ENCODE data around the gene LSAMP.

The LSAMP gene

DNA sequence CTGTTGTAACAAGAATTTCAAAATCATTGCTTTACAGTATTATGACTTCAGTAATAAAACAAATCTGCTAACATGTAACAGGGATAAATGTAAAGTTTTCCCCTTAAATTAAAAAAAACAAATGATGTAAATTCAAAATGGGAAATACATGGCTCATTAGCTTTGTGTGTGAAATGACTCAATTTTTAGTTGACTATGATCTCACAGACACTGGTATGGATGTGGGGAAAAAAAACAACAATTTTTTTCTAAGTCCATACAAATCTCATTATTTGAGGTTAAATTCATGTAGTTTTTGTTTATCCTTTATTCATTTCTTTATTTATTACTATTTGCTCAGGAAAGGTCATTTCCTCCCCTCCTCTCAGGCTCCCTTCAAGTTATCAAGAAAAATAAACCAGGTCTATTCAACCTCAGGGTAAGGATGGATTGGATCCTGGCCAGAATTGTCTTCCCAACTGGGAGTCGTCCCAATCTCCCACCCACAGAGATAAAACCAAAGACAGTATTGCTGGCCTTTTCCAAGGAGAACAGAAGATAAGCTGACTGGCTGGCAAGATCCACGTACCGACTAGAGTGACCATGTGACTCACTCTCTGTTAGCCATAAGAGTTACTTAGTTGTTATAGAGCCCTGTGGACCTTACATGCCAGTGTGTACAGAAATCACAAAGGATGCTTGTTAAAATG is 448.7 kb downstream of the LSAMP start:
- Histone ChIP-seq H3K27me3 (no peaks in the 10 kb centered on the region), H3K4me1 (ENCODE audit: control insufficient read depth in 1 of 2, insufficient read depth in 1 of 2, low read depth in 1 of 2, low read length in 1 of 2) (no peaks in the 10 kb centered on the region), H3K9me3 (no peaks in the 10 kb centered on the region), H3K36me3 (no peaks in the 10 kb centered on the region), H3K27ac (no peak overlapping the region), H3K4me3 (ENCODE audit: low read depth in 1 of 2, low read length in 1 of 2) (no peak overlapping the region)
- TF ChIP-seq CTCF (IDR thresholded peaks at IDR 0.05), result no peak

DNA sequence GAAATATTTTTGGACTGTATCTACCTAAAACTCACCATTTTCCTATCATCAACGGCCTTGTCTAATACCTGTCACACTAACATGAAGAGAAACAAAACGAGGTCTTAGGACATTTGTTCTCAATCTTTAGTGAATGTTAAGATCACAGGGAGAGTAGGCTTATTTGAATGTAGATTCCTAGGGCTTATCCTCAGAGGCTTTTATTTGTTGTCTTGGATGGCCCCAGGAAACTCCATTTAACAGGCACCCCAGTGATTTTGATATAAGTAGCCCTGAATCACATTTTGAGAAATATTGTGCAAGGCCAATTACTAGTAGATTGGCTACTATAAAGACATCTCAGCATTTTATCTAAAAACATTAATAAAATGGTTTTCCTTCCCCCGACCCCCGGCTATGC is 454.6 kb downstream of the LSAMP start:
- no peaks in the 10 kb centered on the region for H3K27me3 ChIP-seq
- no peak for TF ChIP-seq CTCF (IDR thresholded peaks at IDR 0.05)
- H3K4me3 ChIP-seq (ENCODE audit: low read depth in 1 of 2, low read length in 1 of 2), result no peak overlapping the region
- H3K27ac ChIP-seq, result no peak overlapping the region
- no peaks in the 10 kb centered on the region for H3K36me3 ChIP-seq
- no peaks in the 10 kb centered on the region for H3K4me1 ChIP-seq (ENCODE audit: control insufficient read depth in 1 of 2, insufficient read depth in 1 of 2, low read depth in 1 of 2, low read length in 1 of 2)
- no peaks in the 10 kb centered on the region for H3K9me3 ChIP-seq

- no peaks in the 10 kb centered on the region for H3K9me3 ChIP-seq
- H3K4me3 ChIP-seq (ENCODE audit: low read depth in 1 of 2, low read length in 1 of 2), result no peak overlapping the region
- H3K36me3 ChIP-seq, result no peaks in the 10 kb centered on the region
- H3K27me3 ChIP-seq, result no peaks in the 10 kb centered on the region
- no peaks in the 10 kb centered on the region for H3K4me1 ChIP-seq (ENCODE audit: control insufficient read depth in 1 of 2, insufficient read depth in 1 of 2, low read depth in 1 of 2, low read length in 1 of 2)
- TF ChIP-seq CTCF (IDR thresholded peaks at IDR 0.05), result no peak
- H3K27ac ChIP-seq, result no peak overlapping the region
These were observed 455.4 kb downstream of the LSAMP start for GRCh38 chr3:115989684-115990421.

- H3K4me1 ChIP-seq (ENCODE audit: control insufficient read depth in 1 of 2, insufficient read depth in 1 of 2, low read depth in 1 of 2, low read length in 1 of 2), result no peaks in the 10 kb centered on the region
- no peaks in the 10 kb centered on the region for H3K9me3 ChIP-seq
- no peak for TF ChIP-seq CTCF (IDR thresholded peaks at IDR 0.05)
- no peak overlapping the region for H3K4me3 ChIP-seq (ENCODE audit: low read depth in 1 of 2, low read length in 1 of 2)
- no peaks in the 10 kb centered on the region for H3K27me3 ChIP-seq
- H3K27ac ChIP-seq, result no peak overlapping the region
- no peaks in the 10 kb centered on the region for H3K36me3 ChIP-seq
These were observed 458.6 kb downstream of the LSAMP start for GRCh38 chr3:115986555-115987207.

DNA sequence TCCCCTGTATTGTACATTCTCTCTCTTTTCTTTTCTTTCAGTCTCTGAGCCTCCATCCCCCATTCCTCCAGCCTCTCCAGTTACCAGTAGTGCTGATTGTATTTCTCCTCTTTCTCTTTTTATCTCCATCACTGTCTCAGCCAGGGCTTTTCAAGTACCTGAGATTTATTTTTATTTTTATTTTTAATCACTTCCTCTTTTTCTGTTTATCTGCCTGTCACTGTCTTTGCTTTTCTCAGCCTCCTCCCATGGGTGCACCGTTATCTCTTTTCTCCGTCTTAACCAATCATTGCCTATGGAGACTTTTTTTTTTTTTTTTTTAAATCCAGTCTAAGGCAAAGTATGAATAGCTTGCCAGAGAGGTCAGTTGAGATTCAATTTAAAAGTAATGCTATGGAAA is 462.7 kb downstream of the LSAMP start:
- Histone ChIP-seq H3K4me3 (ENCODE audit: low read depth in 1 of 2, low read length in 1 of 2) (no peak overlapping the region), H3K9me3 (no peaks in the 10 kb centered on the region), H3K36me3 (no peaks in the 10 kb centered on the region), H3K27me3 (no peaks in the 10 kb centered on the region), H3K27ac (no peak overlapping the region), H3K4me1 (ENCODE audit: control insufficient read depth in 1 of 2, insufficient read depth in 1 of 2, low read depth in 1 of 2, low read length in 1 of 2) (no peaks in the 10 kb centered on the region)
- no peak for TF ChIP-seq CTCF (IDR thresholded peaks at IDR 0.05)
